Measurements from ENCODE around the gene CHD1.

CHD1 gene

DNA sequence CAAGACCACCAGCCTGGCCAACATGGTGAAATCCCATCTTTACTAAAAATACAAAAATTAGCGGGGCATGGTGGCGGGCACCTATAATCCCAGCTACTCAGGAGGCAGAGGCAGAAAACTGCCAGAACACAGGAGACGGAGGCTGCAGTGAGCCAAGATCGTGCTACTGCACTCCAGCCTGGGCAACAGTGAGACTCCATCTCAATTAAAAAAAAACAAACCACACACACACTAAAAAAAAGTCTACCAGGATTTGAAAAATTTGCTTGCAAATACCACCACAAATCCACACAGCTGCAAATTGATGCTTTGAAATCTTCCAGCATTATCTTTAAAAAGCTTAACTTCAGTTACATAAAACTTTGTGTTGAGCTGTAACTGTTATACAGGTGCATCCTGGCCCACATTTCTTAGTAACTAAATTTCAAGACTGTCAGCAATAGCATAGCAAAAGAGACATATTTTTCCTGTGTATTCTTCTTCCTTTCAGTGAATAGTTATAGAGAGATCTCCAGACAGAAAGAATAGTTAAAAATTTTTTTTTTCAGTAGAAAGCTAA is 6.8 kb downstream of the CHD1 start:
- no peaks in the 10 kb centered on the region for H3K9me3 ChIP-seq (ENCODE audit: control insufficient read depth, insufficient read depth, low read length)
- peaks cover 13% of the 10 kb centered on the region for H3K36me3 ChIP-seq (ENCODE audit: control insufficient read depth, insufficient read depth, low read length)
- WGBS (ENCODE audit: insufficient coverage, insufficient read length) = no CpG with 5 or more reads among the region's 4 CpGs
- H3K4me1 ChIP-seq (ENCODE audit: control insufficient read depth, insufficient read depth, low read length) = no peaks in the 10 kb centered on the region
- no peak overlapping the region for H3K4me3 ChIP-seq (ENCODE audit: low read length)
- H3K27ac ChIP-seq (ENCODE audit: low read length) = no peak overlapping the region
- no peak for DNase-seq (ENCODE audit: low read depth, low spot score)
- no peaks in the 10 kb centered on the region for H3K27me3 ChIP-seq (ENCODE audit: control insufficient read depth, insufficient read depth, low read length)

DNA sequence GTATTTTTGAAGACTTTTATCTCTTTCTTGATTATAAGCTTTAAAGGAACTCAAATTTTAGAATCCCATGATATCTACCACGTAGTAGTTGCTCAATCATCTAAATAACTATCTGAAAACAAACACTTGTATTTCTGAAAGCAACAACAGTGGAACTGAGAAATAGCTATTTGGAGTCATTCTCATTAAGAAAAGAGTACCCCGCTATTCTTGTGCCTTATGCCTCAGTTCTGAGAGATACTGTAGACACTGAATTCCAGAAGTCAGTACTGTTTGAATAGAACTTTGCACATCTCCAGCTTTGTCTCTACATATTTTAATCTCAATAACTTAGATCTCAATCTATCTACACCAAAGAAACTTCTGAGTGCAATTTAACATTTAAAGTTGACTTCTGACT is 11.4 kb downstream of the CHD1 start:
- no CpG with 5 or more reads among the region's 2 CpGs for WGBS (ENCODE audit: insufficient coverage, insufficient read length)
- H3K4me3 ChIP-seq (ENCODE audit: low read length) = no peak overlapping the region

GRCh38 chr5:98916540-98916939 is 12.3 kb downstream of the CHD1 start:
- Histone ChIP-seq H3K36me3 (ENCODE audit: control insufficient read depth, insufficient read depth, low read length) (peaks cover 4% of the 10 kb centered on the region; the same call in 1 of the 2 replicates), H3K27me3 (ENCODE audit: control insufficient read depth, insufficient read depth, low read length) (no peaks in the 10 kb centered on the region), H3K4me3 (ENCODE audit: low read length) (no peak overlapping the region), H3K4me1 (ENCODE audit: control insufficient read depth, insufficient read depth, low read length) (no peaks in the 10 kb centered on the region), H3K9me3 (ENCODE audit: control insufficient read depth, insufficient read depth, low read length) (no peaks in the 10 kb centered on the region; the same call in 1 of the 2 replicates), H3K27ac (ENCODE audit: low read length) (no peak overlapping the region)
- no CpG with 5 or more reads among the region's 2 CpGs for WGBS (ENCODE audit: insufficient coverage, insufficient read length)
- DNase-seq (ENCODE audit: low read depth, low spot score) = no peak

More for the DNA sequence above, 11.4 kb downstream of the CHD1 start:
- no peaks in the 10 kb centered on the region for H3K27me3 ChIP-seq (ENCODE audit: control insufficient read depth, insufficient read depth, low read length)
- no peak for DNase-seq (ENCODE audit: low read depth, low spot score)
- peaks cover 4% of the 10 kb centered on the region for H3K36me3 ChIP-seq (ENCODE audit: control insufficient read depth, insufficient read depth, low read length)
- no peak overlapping the region for H3K27ac ChIP-seq (ENCODE audit: low read length)
- no peaks in the 10 kb centered on the region; the same call in 1 of the 2 replicates for H3K9me3 ChIP-seq (ENCODE audit: control insufficient read depth, insufficient read depth, low read length)
- H3K4me1 ChIP-seq (ENCODE audit: control insufficient read depth, insufficient read depth, low read length) = no peaks in the 10 kb centered on the region

DNA sequence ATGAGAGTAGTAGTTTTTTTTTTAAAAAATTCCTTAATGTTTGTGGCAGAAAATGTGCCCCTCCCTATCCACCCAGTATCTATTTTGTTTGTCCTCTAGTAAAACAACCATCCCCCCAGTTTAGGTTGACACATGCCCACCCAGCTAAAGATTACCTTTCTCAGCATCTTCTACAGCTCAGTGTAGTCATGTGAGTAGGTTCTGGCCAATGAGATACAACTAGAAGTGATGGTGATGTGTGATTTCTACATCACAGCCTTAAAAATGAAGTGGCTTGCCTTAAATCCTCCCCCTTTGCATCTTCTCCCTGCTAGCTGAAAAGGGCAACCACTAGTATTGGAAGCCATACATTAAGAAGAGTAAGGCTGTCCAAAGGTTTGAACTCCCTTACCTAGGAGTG is 14.9 kb downstream of the CHD1 start:
- DNase-seq (ENCODE audit: low read depth, low spot score) = no peak
- Histone ChIP-seq H3K36me3 (ENCODE audit: control insufficient read depth, insufficient read depth, low read length) (no peaks in the 10 kb centered on the region), H3K4me1 (ENCODE audit: control insufficient read depth, insufficient read depth, low read length) (no peaks in the 10 kb centered on the region), H3K27ac (ENCODE audit: low read length) (no peak overlapping the region), H3K9me3 (ENCODE audit: control insufficient read depth, insufficient read depth, low read length) (no peaks in the 10 kb centered on the region; the same call in 1 of the 2 replicates), H3K4me3 (ENCODE audit: low read length) (no peak overlapping the region), H3K27me3 (ENCODE audit: control insufficient read depth, insufficient read depth, low read length) (no peaks in the 10 kb centered on the region)

DNA sequence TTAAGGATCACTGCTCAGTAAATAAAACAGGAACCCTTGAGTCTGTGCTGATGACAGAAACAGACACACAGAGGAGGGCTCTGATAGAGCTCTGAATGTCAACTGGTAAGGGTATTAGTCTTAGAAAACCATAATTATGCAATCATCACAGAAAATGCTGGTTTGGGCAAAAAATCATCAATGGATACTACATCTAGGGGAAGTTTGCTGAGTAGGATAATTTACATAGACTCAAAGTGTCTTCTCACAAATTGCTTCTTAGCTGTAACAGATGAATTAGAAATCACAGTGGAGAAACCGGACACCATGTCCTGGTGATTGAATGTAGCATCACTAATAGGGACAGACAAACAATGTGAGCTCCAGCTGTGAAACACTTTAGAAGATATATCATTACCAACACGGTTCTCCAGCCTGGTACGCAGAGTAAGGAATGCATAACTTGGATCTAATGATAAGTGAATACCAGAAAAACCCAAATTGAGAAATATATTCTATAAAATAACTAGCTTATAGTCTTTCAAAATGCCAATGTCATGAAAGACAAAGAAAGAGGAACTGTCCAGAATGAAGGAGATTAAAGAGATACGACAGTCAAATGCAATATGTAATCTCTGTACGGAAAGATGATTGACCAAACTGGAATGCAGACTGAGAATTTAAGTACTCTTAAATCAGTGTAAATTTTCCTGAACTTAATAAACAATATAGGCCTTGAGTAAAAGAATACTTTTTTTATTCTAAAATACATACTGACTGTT is 17.3 kb downstream of the CHD1 start:
- no peak overlapping the region for H3K27ac ChIP-seq (ENCODE audit: low read length)
- WGBS (ENCODE audit: insufficient coverage, insufficient read length) = no CpG with 5 or more reads among the region's 5 CpGs
- no peaks in the 10 kb centered on the region for H3K36me3 ChIP-seq (ENCODE audit: control insufficient read depth, insufficient read depth, low read length)
- H3K4me3 ChIP-seq (ENCODE audit: low read length) = no peak overlapping the region
- no peak for DNase-seq (ENCODE audit: low read depth, low spot score)
- no peaks in the 10 kb centered on the region for H3K27me3 ChIP-seq (ENCODE audit: control insufficient read depth, insufficient read depth, low read length)
- H3K9me3 ChIP-seq (ENCODE audit: control insufficient read depth, insufficient read depth, low read length) = no peaks in the 10 kb centered on the region; the same call in 1 of the 2 replicates
- no peaks in the 10 kb centered on the region; the same call in 1 of the 2 replicates for H3K4me1 ChIP-seq (ENCODE audit: control insufficient read depth, insufficient read depth, low read length)

DNA sequence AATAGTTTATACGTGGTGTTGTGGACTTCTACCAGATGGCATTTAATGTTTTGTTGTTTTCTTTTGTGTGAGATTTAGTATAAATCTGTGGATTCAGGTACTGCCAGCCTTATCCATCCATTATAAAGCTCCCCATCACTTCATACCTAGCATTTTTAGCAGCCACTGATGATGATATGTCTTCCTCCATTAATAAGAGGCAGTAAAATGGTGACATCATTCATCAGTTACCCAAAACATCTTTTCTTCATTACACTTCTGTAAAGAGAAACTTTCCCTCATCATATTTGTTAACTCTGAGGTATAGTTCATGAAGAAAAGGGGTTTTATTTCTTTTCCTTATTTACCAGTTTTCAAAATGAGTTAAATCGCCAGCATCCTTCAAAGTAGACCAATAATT is 19.4 kb downstream of the CHD1 start:
- Histone ChIP-seq H3K36me3 (ENCODE audit: control insufficient read depth, insufficient read depth, low read length) (no peaks in the 10 kb centered on the region; the same call in 1 of the 2 replicates), H3K27me3 (ENCODE audit: control insufficient read depth, insufficient read depth, low read length) (no peaks in the 10 kb centered on the region), H3K27ac (ENCODE audit: low read length) (no peak overlapping the region), H3K4me1 (ENCODE audit: control insufficient read depth, insufficient read depth, low read length) (no peaks in the 10 kb centered on the region; the same call in 1 of the 2 replicates), H3K9me3 (ENCODE audit: control insufficient read depth, insufficient read depth, low read length) (no peaks in the 10 kb centered on the region; the same call in 1 of the 2 replicates), H3K4me3 (ENCODE audit: low read length) (no peak overlapping the region)
- DNase-seq (ENCODE audit: low read depth, low spot score) = no peak
- WGBS (ENCODE audit: insufficient coverage, insufficient read length) = no CpG with 5 or more reads among the region's 2 CpGs

DNA sequence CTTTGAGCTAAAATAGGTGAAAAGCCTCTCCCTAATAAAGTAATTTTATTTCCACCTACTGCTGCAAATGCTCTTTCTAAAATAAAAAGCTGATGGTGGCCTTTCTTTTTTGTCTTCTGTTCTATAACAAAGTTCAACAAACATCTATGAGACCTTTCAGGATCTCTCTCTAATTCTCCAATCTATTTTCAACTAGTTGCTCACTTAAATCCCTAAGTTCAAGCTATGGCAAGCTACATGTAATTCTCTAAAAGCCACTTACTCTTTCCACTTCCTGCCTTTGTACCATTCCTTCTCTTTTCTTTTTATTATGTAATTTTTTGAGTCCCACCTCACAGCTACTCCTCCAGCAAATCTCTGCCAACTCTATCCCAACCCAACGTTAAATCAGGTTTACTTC is 20.9 kb downstream of the CHD1 start:
- Histone ChIP-seq H3K4me1 (ENCODE audit: control insufficient read depth, insufficient read depth, low read length) (no peaks in the 10 kb centered on the region; the same call in 1 of the 2 replicates), H3K27ac (ENCODE audit: low read length) (no peak overlapping the region), H3K4me3 (ENCODE audit: low read length) (no peak overlapping the region), H3K27me3 (ENCODE audit: control insufficient read depth, insufficient read depth, low read length) (no peaks in the 10 kb centered on the region), H3K9me3 (ENCODE audit: control insufficient read depth, insufficient read depth, low read length) (no peaks in the 10 kb centered on the region), H3K36me3 (ENCODE audit: control insufficient read depth, insufficient read depth, low read length) (no peaks in the 10 kb centered on the region; the same call in 1 of the 2 replicates)
- WGBS (ENCODE audit: insufficient coverage, insufficient read length) = no CpG with 5 or more reads among the region's 1 CpG
- no peak for DNase-seq (ENCODE audit: low read depth, low spot score)

- DNase-seq (ENCODE audit: low read depth, low spot score) = no peak
- no peak overlapping the region for H3K27ac ChIP-seq (ENCODE audit: low read length)
Measured at GRCh38 chr5:98906756-98907355, 22.0 kb downstream of the CHD1 start.

GRCh38 chr5:98905857-98906688 is 22.7 kb downstream of the CHD1 start:
- no peak for DNase-seq (ENCODE audit: low read depth, low spot score)
- no CpG with 5 or more reads among the region's 3 CpGs for WGBS (ENCODE audit: insufficient coverage, insufficient read length)
- Histone ChIP-seq H3K27ac (ENCODE audit: low read length) (no peak overlapping the region), H3K9me3 (ENCODE audit: control insufficient read depth, insufficient read depth, low read length) (no peaks in the 10 kb centered on the region), H3K4me3 (ENCODE audit: low read length) (no peak overlapping the region), H3K36me3 (ENCODE audit: control insufficient read depth, insufficient read depth, low read length) (no peaks in the 10 kb centered on the region; the same call in 1 of the 2 replicates), H3K4me1 (ENCODE audit: control insufficient read depth, insufficient read depth, low read length) (no peaks in the 10 kb centered on the region; the same call in 1 of the 2 replicates), H3K27me3 (ENCODE audit: control insufficient read depth, insufficient read depth, low read length) (no peaks in the 10 kb centered on the region)

More at GRCh38 chr5:98906756-98907355, 22.0 kb downstream of the CHD1 start:
- Histone ChIP-seq H3K4me3 (ENCODE audit: low read length) (no peak overlapping the region), H3K4me1 (ENCODE audit: control insufficient read depth, insufficient read depth, low read length) (no peaks in the 10 kb centered on the region; the same call in 1 of the 2 replicates), H3K36me3 (ENCODE audit: control insufficient read depth, insufficient read depth, low read length) (no peaks in the 10 kb centered on the region; the same call in 1 of the 2 replicates), H3K9me3 (ENCODE audit: control insufficient read depth, insufficient read depth, low read length) (no peaks in the 10 kb centered on the region), H3K27me3 (ENCODE audit: control insufficient read depth, insufficient read depth, low read length) (no peaks in the 10 kb centered on the region)
- WGBS (ENCODE audit: insufficient coverage, insufficient read length) = no CpG with 5 or more reads among the region's 3 CpGs

DNA sequence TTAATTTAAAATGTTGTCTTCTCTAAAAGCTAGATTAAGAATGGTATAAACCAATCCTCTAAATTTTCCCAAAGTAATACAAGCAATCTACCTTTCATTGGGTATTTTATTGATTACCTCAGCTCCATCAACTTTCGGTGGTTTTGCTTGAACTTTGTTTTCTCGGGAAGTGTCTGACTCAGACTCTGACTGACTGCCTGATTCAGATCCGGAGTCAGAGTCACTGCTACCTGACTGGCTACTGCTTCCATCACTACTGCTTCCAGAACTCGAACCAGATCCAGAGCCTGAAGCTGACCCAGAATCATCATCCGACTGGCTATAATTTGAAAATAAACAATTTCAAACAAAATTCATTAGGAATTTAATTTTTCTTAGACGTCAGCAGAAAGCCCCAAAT is 24.0 kb downstream of the CHD1 start:
- H3K36me3 ChIP-seq (ENCODE audit: control insufficient read depth, insufficient read depth, low read length) = no peaks in the 10 kb centered on the region; the same call in 1 of the 2 replicates
- no peak overlapping the region for H3K27ac ChIP-seq (ENCODE audit: low read length)
- no peaks in the 10 kb centered on the region for H3K27me3 ChIP-seq (ENCODE audit: control insufficient read depth, insufficient read depth, low read length)
- H3K4me3 ChIP-seq (ENCODE audit: low read length) = no peak overlapping the region
- H3K4me1 ChIP-seq (ENCODE audit: control insufficient read depth, insufficient read depth, low read length) = no peaks in the 10 kb centered on the region; the same call in 1 of the 2 replicates
- no peaks in the 10 kb centered on the region for H3K9me3 ChIP-seq (ENCODE audit: control insufficient read depth, insufficient read depth, low read length)
- 100% methylated on average over 1 of the region's 6 CpGs for WGBS (ENCODE audit: insufficient coverage, insufficient read length)
- DNase-seq (ENCODE audit: low read depth, low spot score) = no peak
